Glutamatergic neuron (in vitro differentiated cells): ENCODE measurements around the gene CLDN20. TPM values are rescaled to one million over a fixed set of nuclear protein-coding genes. Genes with fewer than 3 reads are reported as not detected.
A peak's percentile ranks its signal among the peaks of the same experiment; 100 is the strongest.

Source experiments
- DNase-seq: peaks from one replicate; pipeline ENCODE4 v3.0.0; 2022
- H3K27ac Mint-ChIP-seq: one replicate; pipeline ENCODE4 v1.8.0; 2020; ENCODE audit warnings: mild to moderate bottlenecking, mixed read lengths, inconsistent platforms; ENCODE audit not compliant: unreplicated experiment
- H3K27me3 Mint-ChIP-seq: one replicate; pipeline ENCODE4 v1.8.0; 2020; ENCODE audit warnings: mild to moderate bottlenecking, moderate library complexity, mixed read lengths, inconsistent platforms; ENCODE audit not compliant: unreplicated experiment
- H3K36me3 Mint-ChIP-seq: one replicate; pipeline ENCODE4 v1.8.0; 2020; ENCODE audit warnings: mild to moderate bottlenecking, mixed read lengths, inconsistent platforms; ENCODE audit not compliant: unreplicated experiment
- H3K4me1 Mint-ChIP-seq: one replicate; pipeline ENCODE4 v1.8.0; 2020; ENCODE audit warnings: mild to moderate bottlenecking, low read depth, mixed read lengths, inconsistent platforms; ENCODE audit not compliant: unreplicated experiment
- H3K4me3 Mint-ChIP-seq: one replicate; pipeline ENCODE4 v1.8.0; 2020; ENCODE audit warnings: mild to moderate bottlenecking, mixed read lengths, inconsistent platforms; ENCODE audit not compliant: unreplicated experiment
- H3K9me3 Mint-ChIP-seq: one replicate; pipeline ENCODE4 v1.8.0; 2020; ENCODE audit warnings: mild to moderate bottlenecking, moderate library complexity, mixed read lengths, inconsistent platforms; ENCODE audit not compliant: unreplicated experiment
- total RNA-seq: library from RNA; stranded (reverse); fragmentation: NEBNext Ultra II Directional; extraction: Animal tissue kit (Norgen Biotek cat#: 25700); gene quantifications from one replicate; pipeline ENCODE4 v1.2.1, GENCODE V29; 2021; ENCODE audit not compliant: unreplicated experiment
- TF ChIP-seq, protein P1 (sequence below): fragments of 200-600 bp; sonication (generic); IDR thresholded peaks from one replicate; pipeline ENCODE4 v1.5.0; 2021; ENCODE audit not compliant: partially characterized antibody, unreplicated experiment

Gene CLDN20
- total RNA-seq, 1 donor from 2014 or later, result not detected

DNA sequence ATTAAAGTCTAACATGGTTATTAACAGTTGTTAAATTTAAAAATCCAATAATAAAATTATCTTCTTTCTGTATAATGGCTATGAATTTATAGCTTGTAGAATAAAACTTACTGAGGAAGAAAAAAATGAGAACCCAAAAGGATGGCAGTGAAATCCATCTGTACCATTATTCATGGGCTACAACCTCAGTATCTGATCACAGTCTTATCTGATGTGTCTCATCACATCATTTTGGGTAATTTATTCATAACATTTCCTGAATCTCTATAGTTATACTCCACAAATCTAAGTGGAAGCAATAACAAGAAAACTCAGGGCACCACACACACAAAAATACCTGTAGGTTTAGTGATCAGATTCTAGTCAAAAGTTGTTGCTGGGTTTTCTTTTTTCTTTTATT is 7.3 kb downstream of the CLDN20 start:
- peaks cover 3% of the 10 kb centered on the region for H3K9me3 Mint-ChIP-seq
- TF ChIP-seq, protein P1, sequence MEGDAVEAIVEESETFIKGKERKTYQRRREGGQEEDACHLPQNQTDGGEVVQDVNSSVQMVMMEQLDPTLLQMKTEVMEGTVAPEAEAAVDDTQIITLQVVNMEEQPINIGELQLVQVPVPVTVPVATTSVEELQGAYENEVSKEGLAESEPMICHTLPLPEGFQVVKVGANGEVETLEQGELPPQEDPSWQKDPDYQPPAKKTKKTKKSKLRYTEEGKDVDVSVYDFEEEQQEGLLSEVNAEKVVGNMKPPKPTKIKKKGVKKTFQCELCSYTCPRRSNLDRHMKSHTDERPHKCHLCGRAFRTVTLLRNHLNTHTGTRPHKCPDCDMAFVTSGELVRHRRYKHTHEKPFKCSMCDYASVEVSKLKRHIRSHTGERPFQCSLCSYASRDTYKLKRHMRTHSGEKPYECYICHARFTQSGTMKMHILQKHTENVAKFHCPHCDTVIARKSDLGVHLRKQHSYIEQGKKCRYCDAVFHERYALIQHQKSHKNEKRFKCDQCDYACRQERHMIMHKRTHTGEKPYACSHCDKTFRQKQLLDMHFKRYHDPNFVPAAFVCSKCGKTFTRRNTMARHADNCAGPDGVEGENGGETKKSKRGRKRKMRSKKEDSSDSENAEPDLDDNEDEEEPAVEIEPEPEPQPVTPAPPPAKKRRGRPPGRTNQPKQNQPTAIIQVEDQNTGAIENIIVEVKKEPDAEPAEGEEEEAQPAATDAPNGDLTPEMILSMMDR, result no peak
- no peaks in the 10 kb centered on the region for H3K27me3 Mint-ChIP-seq
- H3K4me1 Mint-ChIP-seq, result peaks cover 48% of the 10 kb centered on the region
- H3K27ac Mint-ChIP-seq, result peak overlapping the region; percentile 96
- no peaks in the 10 kb centered on the region for H3K36me3 Mint-ChIP-seq
- no peak for DNase-seq
- H3K4me3 Mint-ChIP-seq, result no peak overlapping the region

DNA sequence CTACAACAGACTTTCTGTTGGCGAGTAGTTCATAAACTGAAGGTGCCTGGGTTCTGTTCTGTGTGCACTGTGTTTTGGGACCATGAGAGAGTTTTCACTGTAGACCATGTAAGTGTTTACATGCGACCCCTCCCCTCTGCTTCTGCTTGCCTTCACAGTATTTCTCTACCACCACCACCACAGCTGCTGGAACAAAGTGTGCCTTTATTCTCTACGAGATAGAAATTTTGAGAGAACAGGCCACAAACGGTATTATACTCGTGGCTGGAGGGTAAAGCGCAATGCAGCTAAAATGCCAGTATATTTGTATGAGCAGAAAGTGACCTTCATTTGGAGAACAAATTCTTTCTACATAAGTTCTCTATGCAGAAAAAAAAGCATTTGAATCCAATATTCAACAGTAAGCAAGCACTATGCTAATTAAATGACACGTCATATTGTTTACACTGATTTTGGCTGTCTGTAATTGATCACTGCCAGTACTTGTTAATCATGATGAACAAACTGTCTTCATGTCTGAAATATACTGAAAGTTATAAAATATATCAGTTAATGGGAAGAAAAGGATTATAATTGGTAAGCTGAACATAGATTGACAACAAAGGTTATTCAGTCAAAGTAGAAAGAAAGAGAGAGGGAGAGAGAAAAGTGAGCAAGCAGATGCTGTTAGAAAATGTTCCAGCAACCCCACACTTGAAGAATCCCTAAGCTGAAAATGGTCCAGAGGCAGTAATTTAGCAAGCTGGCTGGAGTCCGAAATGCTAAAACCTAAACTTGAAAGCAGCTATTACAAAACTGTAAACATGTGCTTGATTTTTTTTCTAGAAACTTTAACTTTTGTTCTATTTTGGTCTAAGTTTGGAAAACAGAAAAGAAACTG is 8.8 kb downstream of the CLDN20 start:
- peaks cover 45% of the 10 kb centered on the region for H3K4me1 Mint-ChIP-seq
- H3K36me3 Mint-ChIP-seq, result no peaks in the 10 kb centered on the region
- TF ChIP-seq, protein P1, result no peak
- H3K4me3 Mint-ChIP-seq, result peak overlapping the region; percentile 80
- peak overlapping the region; percentile 96 for H3K27ac Mint-ChIP-seq
- H3K27me3 Mint-ChIP-seq, result no peaks in the 10 kb centered on the region
- H3K9me3 Mint-ChIP-seq, result peaks cover 3% of the 10 kb centered on the region
- DNase-seq, result no peak

DNA sequence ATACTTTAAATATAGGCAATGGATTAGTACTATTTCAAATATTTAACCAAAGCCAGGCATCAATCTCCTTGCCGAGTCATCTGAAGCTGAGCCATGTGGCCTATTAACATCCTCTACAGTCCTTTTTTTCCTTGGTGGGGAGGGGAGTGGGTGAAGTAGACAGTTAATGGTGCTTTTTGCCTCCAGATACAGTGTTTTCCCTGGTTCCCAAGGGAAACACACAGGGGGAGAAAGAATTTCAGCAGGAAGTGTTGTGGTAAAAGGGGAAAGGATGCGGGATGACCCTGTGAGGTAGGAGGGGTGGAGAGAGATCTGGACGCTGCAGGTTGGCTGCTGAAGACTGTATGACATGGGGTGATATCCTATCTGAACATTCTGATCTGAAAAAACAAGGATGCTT is 9.6 kb downstream of the CLDN20 start:
- peak overlapping the region; percentile 66 for H3K4me3 Mint-ChIP-seq

DNA sequence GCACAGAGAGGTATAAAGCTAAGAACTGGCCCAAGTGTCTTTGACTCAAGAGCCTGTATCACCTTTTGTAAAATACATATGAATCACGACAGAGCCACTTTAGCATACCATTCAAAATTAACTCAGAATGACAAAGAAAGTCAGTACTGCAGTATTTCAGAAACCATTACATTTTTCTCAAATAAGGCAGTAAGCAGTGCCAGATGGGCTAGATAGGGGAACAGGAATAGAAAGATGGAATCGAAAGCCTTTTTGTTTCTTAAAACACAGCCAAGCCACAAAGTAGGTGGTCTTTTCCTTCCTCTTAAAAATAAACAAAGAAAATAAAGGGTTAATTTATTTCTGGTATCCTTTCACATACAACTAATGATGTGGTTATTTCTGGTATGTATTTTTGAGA is 10.3 kb downstream of the CLDN20 start:
- Mint-ChIP-seq H3K27ac (peak overlapping the region; percentile 96), H3K4me3 (no peak overlapping the region)
- TF ChIP-seq, protein P1, result no peak

More for the DNA sequence above, 9.6 kb downstream of the CLDN20 start:
- Mint-ChIP-seq H3K27me3 (no peaks in the 10 kb centered on the region), H3K4me1 (peaks cover 41% of the 10 kb centered on the region), H3K36me3 (no peaks in the 10 kb centered on the region), H3K9me3 (peaks cover 3% of the 10 kb centered on the region), H3K27ac (peak overlapping the region; percentile 96)
- TF ChIP-seq, protein P1, result no peak
- DNase-seq, result no peak

DNA sequence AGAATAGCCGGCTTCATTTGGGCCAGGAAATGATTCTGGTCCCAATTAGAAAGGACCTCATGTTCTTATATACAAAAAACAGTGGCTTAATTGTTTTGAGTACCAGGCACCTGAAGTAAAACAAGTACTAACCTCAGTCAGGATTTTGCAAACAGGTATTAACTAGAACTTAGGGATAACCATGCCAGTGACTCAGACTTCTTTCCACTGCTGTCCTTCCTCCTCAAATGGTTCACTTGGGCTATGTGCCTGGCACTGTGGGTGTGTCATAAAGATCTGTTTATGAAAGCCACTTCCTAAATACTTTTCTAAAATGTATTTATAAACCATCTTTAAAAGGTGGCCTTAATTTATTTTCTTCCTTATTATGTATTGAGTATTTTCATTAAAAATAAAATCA is 10.7 kb downstream of the CLDN20 start:
- H3K27me3 Mint-ChIP-seq, result no peaks in the 10 kb centered on the region
- H3K4me3 Mint-ChIP-seq, result no peak overlapping the region
- peaks cover 36% of the 10 kb centered on the region for H3K4me1 Mint-ChIP-seq
- H3K27ac Mint-ChIP-seq, result no peak overlapping the region
- peaks cover 3% of the 10 kb centered on the region for H3K9me3 Mint-ChIP-seq
- DNase-seq, result no peak
- TF ChIP-seq, protein P1, result no peak
- H3K36me3 Mint-ChIP-seq, result no peaks in the 10 kb centered on the region

More for the DNA sequence above, 10.3 kb downstream of the CLDN20 start:
- no peaks in the 10 kb centered on the region for H3K27me3 Mint-ChIP-seq
- H3K4me1 Mint-ChIP-seq, result peaks cover 40% of the 10 kb centered on the region
- no peak for DNase-seq
- H3K36me3 Mint-ChIP-seq, result no peaks in the 10 kb centered on the region
- peaks cover 3% of the 10 kb centered on the region for H3K9me3 Mint-ChIP-seq
